K562 (cell line): ENCODE data around the gene TRIP6. TPM values are rescaled to one million over a fixed set of nuclear protein-coding genes. Genes with fewer than 3 reads are reported as not detected.
A peak's percentile ranks its signal among the peaks of the same experiment; 100 is the strongest.

Experiments
- ARID1B ChIP-seq: fragments of 450-650 bp; IDR thresholded peaks from 2 replicates; pipeline ENCODE4 v1.6.1; 2016; ENCODE audit warnings: antibody characterized with exemption, mild to moderate bottlenecking, inconsistent platforms
- BRD9 ChIP-seq: fragments of 450-650 bp; IDR thresholded peaks from 2 replicates; pipeline ENCODE4 v1.6.1; 2018; ENCODE audit warnings: low read depth; ENCODE audit not compliant: partially characterized antibody
- CAMTA2 ChIP-seq: fragments of 250-450 bp; sonication (Bioruptor Pico); conservative IDR thresholded peaks from 2 replicates; pipeline ENCODE4 v1.5.1; 2022
- CXXC5 ChIP-seq: fragments of 250-450 bp; sonication (Bioruptor Pico); IDR thresholded peaks from 2 replicates; pipeline ENCODE4 v1.8.0; 2022; ENCODE audit warnings: inconsistent platforms, mild to moderate bottlenecking, moderate library complexity
- DMBX1 ChIP-seq: fragments of 250-450 bp; sonication (Bioruptor Pico); IDR thresholded peaks from 2 replicates; pipeline ENCODE4 v1.8.0; 2022; ENCODE audit warnings: inconsistent platforms, mild to moderate bottlenecking, moderate library complexity, borderline replicate concordance
- GTF2E2 ChIP-seq: fragments of 200-800 bp; sonication (Bioruptor generic); IDR thresholded peaks from 2 replicates; pipeline ENCODE4 v1.6.1; 2016; ENCODE audit warnings: missing genetic modification characterization, missing compliant biosample characterization
- HDAC2 ChIP-seq: fragments of 450-650 bp; IDR thresholded peaks from 2 replicates; pipeline ENCODE4 v1.6.1; 2016; ENCODE audit warnings: mild to moderate bottlenecking
- IRF1 ChIP-seq: sonication (generic); formaldehyde crosslinking; IDR thresholded peaks from 2 replicates; pipeline ENCODE4 v1.8.0; 2022; ENCODE audit warnings: missing genetic modification reagents, mild to moderate bottlenecking, borderline replicate concordance
- IRF2 ChIP-seq: sonication (generic); formaldehyde crosslinking; IDR thresholded peaks from 2 replicates; pipeline ENCODE4 v1.8.1; 2022; ENCODE audit warnings: mild to moderate bottlenecking, missing genetic modification reagents
- KDM1A ChIP-seq, 2 experiments: fragments of 450-650 bp; IDR thresholded peaks; 2 replicates each; pipeline ENCODE4 v1.6.1; 2016; ENCODE audit warnings: mild to moderate bottlenecking in 2 of 2
- KLF10 ChIP-seq: fragments of 250-450 bp; sonication (Bioruptor Pico); IDR thresholded peaks from 2 replicates; pipeline ENCODE4 v1.6.1; 2021; ENCODE audit warnings: matching md5 sums
- MCM7 ChIP-seq, 2 experiments: fragments of 450-650 bp; IDR thresholded peaks; 2 replicates each; pipeline ENCODE4 v1.6.1; 2016 to 2018
- MXD1 ChIP-seq: fragments of 250-450 bp; sonication (Bioruptor Pico); IDR thresholded peaks from 2 replicates; pipeline ENCODE4 v1.8.0; 2021; ENCODE audit warnings: borderline replicate concordance, mild to moderate bottlenecking, moderate library complexity; ENCODE audit not compliant: poor library complexity, severe bottlenecking
- NFE2L1 ChIP-seq: fragments of 450-650 bp; IDR thresholded peaks from 2 replicates; pipeline ENCODE4 v1.6.1; 2016; ENCODE audit warnings: missing genetic modification characterization, low read depth, mild to moderate bottlenecking, missing compliant biosample characterization, moderate library complexity, borderline replicate concordance
- PHB ChIP-seq: fragments of 250-450 bp; sonication (Bioruptor Pico); IDR thresholded peaks from 2 replicates; pipeline ENCODE4 v1.5.0; 2021
- PHB2 ChIP-seq: fragments of 450-650 bp; IDR thresholded peaks from 2 replicates; pipeline ENCODE4 v1.6.1; 2017; ENCODE audit warnings: low read depth
- POLR2G ChIP-seq: fragments of 200-400 bp; formaldehyde crosslinking; IDR thresholded peaks from 2 replicates; pipeline ENCODE4 v1.6.1; 2017; ENCODE audit warnings: low read depth, mild to moderate bottlenecking, antibody characterized with exemption, low read length, moderate library complexity
- SOX6 ChIP-seq: fragments of 450-650 bp; IDR thresholded peaks from 2 replicates; pipeline ENCODE4 v1.6.1; 2014; ENCODE audit warnings: mild to moderate bottlenecking
- SP2 ChIP-seq: IDR thresholded peaks from 2 replicates; pipeline ENCODE4 v1.6.1; 2011; ENCODE audit warnings: mild to moderate bottlenecking, low read depth, low read length, moderate library complexity; ENCODE audit not compliant: poor library complexity, severe bottlenecking; ENCODE audit errors: extremely low read depth
- ZFP30 ChIP-seq: fragments of 250-450 bp; sonication (Bioruptor Pico); IDR thresholded peaks from 2 replicates; pipeline ENCODE4 v1.8.0; 2022; ENCODE audit warnings: moderate library complexity, mild to moderate bottlenecking, inconsistent platforms, borderline replicate concordance
- ZFPM2 ChIP-seq: fragments of 250-450 bp; sonication (Bioruptor Pico); IDR thresholded peaks from 2 replicates; pipeline ENCODE4 v1.5.1; 2022; ENCODE audit warnings: mild to moderate bottlenecking
- ZNF23 ChIP-seq: fragments of 250-450 bp; sonication (Bioruptor Pico); IDR thresholded peaks from 2 replicates; pipeline ENCODE4 v1.4.0; 2020; ENCODE audit warnings: mild to moderate bottlenecking
- ZNF609 ChIP-seq: sonication (generic); formaldehyde crosslinking; IDR thresholded peaks from 2 replicates; pipeline ENCODE4 v1.8.1; 2023; ENCODE audit warnings: missing genetic modification reagents, mild to moderate bottlenecking, borderline replicate concordance
- ZNF696 ChIP-seq: fragments of 250-450 bp; sonication (Bioruptor Pico); conservative IDR thresholded peaks from 2 replicates; pipeline ENCODE4 v1.4.0; 2020; ENCODE audit warnings: mild to moderate bottlenecking, moderate library complexity
- polyA plus RNA-seq, 8 experiments: library from polyadenylated mRNA; depleted of rRNA in 4 of 8; stranded (reverse) in 5 of 8; unstranded in 3 of 8; fragments of >200 nt; fragmentation: Nextera tagmentation in 2 of 8; fragmentation: Illumina TruSeq in 1 of 8; extraction: Ambion mirVana in 2 of 8; extraction: Trizol in 1 of 8; gene quantifications; 2 replicates each; pipeline versions ENCODE4 v1.2.1 to v1.2.3, GENCODE V29; 2011 to 2014; ENCODE audit warnings: inconsistent platforms in 1 of 8, missing spikeins in 1 of 8
- total RNA-seq, 7 experiments: library from RNA; depleted of rRNA in 6 of 7; stranded (reverse); fragments of >200 nt in 6 of 7; fragmentation: Illumina TruSeq in 2 of 7; extraction: Trizol in 2 of 7; gene quantifications; 2 replicates each; pipeline versions ENCODE4 v1.2.1 to v1.2.3, GENCODE V29; 2011 to 2021; ENCODE audit warnings: low replicate concordance in 1 of 7

TRIP6 gene
- total and polyA plus RNA-seq, 9 of the 15 experiments (the other 6 are each of a cell fraction or from before 2014, with no cell fraction given): 5.9 to 141 (median 54.0) TPM

GRCh38 chr7:100874577-100875355 is 7.6 kb downstream of the TRIP6 start, which contains the start of gene SRRT (continued):
- TF ChIP-seq NFE2L1 (tag) (no peak), ZNF23 (CRISPR knock-in tag) (peak; percentile 61; the same call in 1 of the 2 replicates), ARID1B (peak; percentile 27), POLR2G (peak; percentile 99), PHB (CRISPR knock-in tag) (peak; percentile 51; the same call in 1 of the 2 replicates), ZFP30 (CRISPR knock-in tag) (no peak), GTF2E2 (tag) (peak; percentile 87), KLF10 (CRISPR knock-in tag) (no peak), PHB2 (0 out of 2 replicates have a peak, but pooled peaks have one; percentile 19), BRD9 (peak; percentile 94), ZNF609 (CRISPR knock-in tag) (peak; percentile 19; the same call in 1 of the 2 replicates), DMBX1 (CRISPR knock-in tag) (peak; percentile 71; the same call in 1 of the 2 replicates), ZFPM2 (no peak), MCM7 (IDR thresholded peaks at IDR 0.05) (no peak), HDAC2 (peak; percentile 46; the same call in 1 of the 2 replicates), SP2 (no peak), KDM1A (IDR thresholded peaks at IDR 0.05) (no peak), IRF1 (no peak; the same call in 1 of the 2 replicates), IRF2 (CRISPR knock-in tag) (no peak), SOX6 (peak; percentile 81; the same call in 1 of the 2 replicates), MXD1 (CRISPR knock-in tag) (no peak), ZNF696 (CRISPR knock-in tag) (no peak), CAMTA2 (CRISPR knock-in tag) (peak; percentile 89; the same call in 1 of the 2 replicates), CXXC5 (CRISPR knock-in tag) (peak; percentile 90)
